ENCODE data around the gene DGKA. TPM values are rescaled to one million over a fixed set of nuclear protein-coding genes. Genes with fewer than 3 reads are reported as not detected.

DGKA gene
- total and polyA plus RNA-seq, 2 of the 13 experiments (the other 11 are each of a cell fraction or from before 2014, with no cell fraction given), result 2.4 to 5.4 TPM

- TF ChIP-seq, protein P1, sequence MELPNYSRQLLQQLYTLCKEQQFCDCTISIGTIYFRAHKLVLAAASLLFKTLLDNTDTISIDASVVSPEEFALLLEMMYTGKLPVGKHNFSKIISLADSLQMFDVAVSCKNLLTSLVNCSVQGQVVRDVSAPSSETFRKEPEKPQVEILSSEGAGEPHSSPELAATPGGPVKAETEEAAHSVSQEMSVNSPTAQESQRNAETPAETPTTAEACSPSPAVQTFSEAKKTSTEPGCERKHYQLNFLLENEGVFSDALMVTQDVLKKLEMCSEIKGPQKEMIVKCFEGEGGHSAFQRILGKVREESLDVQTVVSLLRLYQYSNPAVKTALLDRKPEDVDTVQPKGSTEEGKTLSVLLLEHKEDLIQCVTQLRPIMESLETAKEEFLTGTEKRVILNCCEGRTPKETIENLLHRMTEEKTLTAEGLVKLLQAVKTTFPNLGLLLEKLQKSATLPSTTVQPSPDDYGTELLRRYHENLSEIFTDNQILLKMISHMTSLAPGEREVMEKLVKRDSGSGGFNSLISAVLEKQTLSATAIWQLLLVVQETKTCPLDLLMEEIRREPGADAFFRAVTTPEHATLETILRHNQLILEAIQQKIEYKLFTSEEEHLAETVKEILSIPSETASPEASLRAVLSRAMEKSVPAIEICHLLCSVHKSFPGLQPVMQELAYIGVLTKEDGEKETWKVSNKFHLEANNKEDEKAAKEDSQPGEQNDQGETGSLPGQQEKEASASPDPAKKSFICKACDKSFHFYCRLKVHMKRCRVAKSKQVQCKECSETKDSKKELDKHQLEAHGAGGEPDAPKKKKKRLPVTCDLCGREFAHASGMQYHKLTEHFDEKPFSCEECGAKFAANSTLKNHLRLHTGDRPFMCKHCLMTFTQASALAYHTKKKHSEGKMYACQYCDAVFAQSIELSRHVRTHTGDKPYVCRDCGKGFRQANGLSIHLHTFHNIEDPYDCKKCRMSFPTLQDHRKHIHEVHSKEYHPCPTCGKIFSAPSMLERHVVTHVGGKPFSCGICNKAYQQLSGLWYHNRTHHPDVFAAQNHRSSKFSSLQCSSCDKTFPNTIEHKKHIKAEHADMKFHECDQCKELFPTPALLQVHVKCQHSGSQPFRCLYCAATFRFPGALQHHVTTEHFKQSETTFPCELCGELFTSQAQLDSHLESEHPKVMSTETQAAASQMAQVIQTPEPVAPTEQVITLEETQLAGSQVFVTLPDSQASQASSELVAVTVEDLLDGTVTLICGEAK (IDR thresholded peaks at IDR 0.05), result no peak
- TF ChIP-seq, protein P1 (CRISPR knock-in tag; IDR thresholded peaks at IDR 0.05), result no peak
- no peak for TF ChIP-seq ZNF580 (CRISPR knock-in tag; IDR thresholded peaks at IDR 0.05; ENCODE audit: borderline replicate concordance, low read depth)
- no peak for TF ChIP-seq CERS6 (CRISPR knock-in tag; IDR thresholded peaks at IDR 0.05)
Observed at GRCh38 chr12:55963760-55964159, 32.8 kb downstream of the DGKA start (continued).
